GM18526 (cell line): ENCODE data around the gene VAV3.

Source experiments
- POLR2A ChIP-seq: IDR thresholded peaks from 3 replicates; pipeline ENCODE4 v1.6.1; 2011; ENCODE audit not compliant: insufficient read length; ENCODE audit errors: extremely low read depth

Gene VAV3

GRCh38 chr1:107952989-107953388 lies 12.0 kb downstream of the VAV3 start:
- TF ChIP-seq POLR2A = no peak

- TF ChIP-seq POLR2A = no peak
These were observed 14.5 kb downstream of the VAV3 start for GRCh38 chr1:107950464-107950863.

GRCh38 chr1:107949467-107950253 lies 15.3 kb downstream of the VAV3 start:
- no peak for TF ChIP-seq POLR2A

GRCh38 chr1:107946794-107947193 lies 18.2 kb downstream of the VAV3 start:
- no peak for TF ChIP-seq POLR2A

- no peak for TF ChIP-seq POLR2A
These were observed 21.3 kb downstream of the VAV3 start for GRCh38 chr1:107943694-107944093.

- TF ChIP-seq POLR2A = no peak
These were observed 22.2 kb downstream of the VAV3 start for GRCh38 chr1:107942814-107943213.

GRCh38 chr1:107941531-107941930 lies 23.4 kb downstream of the VAV3 start:
- no peak for TF ChIP-seq POLR2A

- TF ChIP-seq POLR2A = no peak
These were observed 23.9 kb downstream of the VAV3 start for GRCh38 chr1:107941123-107941522.

- no peak for TF ChIP-seq POLR2A
These were observed 24.3 kb downstream of the VAV3 start for GRCh38 chr1:107940701-107941100.

GRCh38 chr1:107940017-107940577 lies 24.9 kb downstream of the VAV3 start:
- TF ChIP-seq POLR2A = no peak

- no peak for TF ChIP-seq POLR2A
These were observed 25.7 kb downstream of the VAV3 start for GRCh38 chr1:107939256-107939655.

- no peak for TF ChIP-seq POLR2A
These were observed 28.2 kb downstream of the VAV3 start for GRCh38 chr1:107936498-107937481.

GRCh38 chr1:107935396-107936064 lies 29.4 kb downstream of the VAV3 start:
- no peak for TF ChIP-seq POLR2A

- TF ChIP-seq POLR2A = no peak
These were observed 30.4 kb downstream of the VAV3 start for GRCh38 chr1:107934578-107934977.

- TF ChIP-seq POLR2A = no peak
These were observed 31.2 kb downstream of the VAV3 start for GRCh38 chr1:107933736-107934135.
